Measurements from ENCODE around the gene TMEM175. TPM values are rescaled to one million over a fixed set of nuclear protein-coding genes. Genes with fewer than 3 reads are reported as not detected.

The TMEM175 gene
- total RNA-seq, 1 donor from 2014 or later = 15.4 TPM

DNA sequence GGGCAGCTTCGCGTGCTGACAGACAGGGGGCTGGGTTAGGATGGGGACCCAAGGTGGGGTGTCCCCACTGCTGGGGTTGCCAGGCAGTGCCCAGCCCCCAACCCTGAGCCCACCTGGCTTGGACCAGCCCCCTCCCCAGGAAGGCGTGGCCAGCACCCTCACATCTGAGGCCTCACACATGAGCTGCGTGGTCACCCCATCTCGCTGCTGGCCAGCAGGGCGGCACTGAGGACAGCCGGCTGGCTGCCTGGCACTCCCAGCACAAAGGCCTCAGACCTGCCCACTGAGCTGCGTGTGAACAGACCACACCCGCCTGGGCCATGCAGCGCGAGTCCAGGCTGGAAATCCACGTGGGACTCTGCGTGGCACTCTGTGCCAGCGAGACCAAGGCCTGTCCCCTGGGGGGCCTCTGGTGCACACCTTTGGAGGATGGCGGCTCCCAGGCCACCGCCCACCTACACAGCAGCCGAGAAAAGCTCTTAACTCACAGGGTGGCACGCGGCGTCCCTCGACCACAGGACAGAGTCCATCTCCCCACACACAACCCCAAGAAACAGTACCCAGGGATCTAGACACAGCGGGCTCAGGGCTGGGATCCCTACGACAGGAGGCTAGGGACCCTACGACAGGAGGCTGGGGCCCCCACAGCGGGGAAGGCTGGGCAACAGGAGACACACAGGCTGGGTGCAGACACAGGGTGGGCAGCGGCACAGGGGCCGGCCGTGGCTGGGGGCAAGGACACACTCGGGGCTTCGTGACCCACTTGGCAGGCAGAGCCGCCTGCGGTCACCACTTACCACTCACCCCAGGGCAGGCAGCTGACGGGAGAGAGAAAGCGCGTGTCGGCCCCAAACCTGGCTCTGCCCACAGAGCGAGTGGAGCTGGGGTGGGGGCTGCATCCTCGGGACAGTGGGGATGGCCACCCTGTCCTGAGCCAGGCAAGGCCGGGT lies 31.3 kb downstream of the TMEM175 start:
- Mint-ChIP-seq H3K9me3 (no peaks in the 10 kb centered on the region), H3K4me3 (no peak overlapping the region), H3K27me3 (ENCODE audit: insufficient read depth) (no peaks in the 10 kb centered on the region), H3K4me1 (ENCODE audit: low read depth) (no peaks in the 10 kb centered on the region), H3K27ac (no peak overlapping the region), H3K36me3 (ENCODE audit: low read depth) (no peaks in the 10 kb centered on the region)
- intact Hi-C loops (cut with micrococcal nuclease) = loop anchor here (5.0 kb wide), 1 partner anchor 371 kb away; no protein-coding TSS in a partner anchor
- DNase-seq (ENCODE audit: low spot score) = no peak

DNA sequence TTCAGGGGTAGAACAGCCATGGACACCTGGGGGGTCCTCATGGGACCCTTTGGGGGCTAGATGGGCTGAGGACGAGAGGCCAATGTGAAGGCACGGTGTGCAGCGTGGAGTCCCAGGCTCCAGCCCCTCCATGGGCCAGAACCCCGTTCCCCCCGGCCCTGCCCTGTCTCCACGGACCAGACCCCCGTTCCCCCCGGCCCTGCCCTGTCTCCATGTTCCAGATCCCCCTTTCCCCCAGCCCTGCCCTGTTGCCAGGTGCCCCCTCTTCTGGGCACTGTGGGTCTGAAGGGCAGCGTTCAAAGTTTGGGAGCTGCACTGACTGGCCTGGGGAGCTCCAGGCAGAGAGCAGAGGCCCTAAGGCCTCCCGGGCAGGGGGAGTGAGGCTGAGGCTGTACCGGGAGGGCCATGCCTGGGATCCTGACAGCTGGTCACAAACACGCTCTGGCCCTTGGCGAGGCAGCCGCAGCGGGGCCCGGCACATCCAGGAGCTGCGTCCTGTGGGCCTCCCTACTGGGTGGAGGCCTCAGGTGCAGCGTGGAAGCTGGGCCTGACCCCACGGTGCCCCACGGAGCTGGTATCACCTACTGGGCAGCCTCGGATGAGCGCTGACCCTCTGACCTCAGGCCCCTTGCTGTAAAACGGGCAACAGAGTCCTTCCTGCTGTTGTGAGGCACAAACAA lies 32.2 kb downstream of the TMEM175 start:
- intact Hi-C loops (cut with micrococcal nuclease) = loop anchor here (5.0 kb wide), 1 partner anchor 372 kb away; no protein-coding TSS in a partner anchor
- no peak for DNase-seq (ENCODE audit: low spot score)
- Mint-ChIP-seq H3K9me3 (no peaks in the 10 kb centered on the region), H3K4me3 (no peak overlapping the region), H3K36me3 (ENCODE audit: low read depth) (no peaks in the 10 kb centered on the region), H3K4me1 (ENCODE audit: low read depth) (no peaks in the 10 kb centered on the region), H3K27ac (no peak overlapping the region), H3K27me3 (ENCODE audit: insufficient read depth) (no peaks in the 10 kb centered on the region)

DNA sequence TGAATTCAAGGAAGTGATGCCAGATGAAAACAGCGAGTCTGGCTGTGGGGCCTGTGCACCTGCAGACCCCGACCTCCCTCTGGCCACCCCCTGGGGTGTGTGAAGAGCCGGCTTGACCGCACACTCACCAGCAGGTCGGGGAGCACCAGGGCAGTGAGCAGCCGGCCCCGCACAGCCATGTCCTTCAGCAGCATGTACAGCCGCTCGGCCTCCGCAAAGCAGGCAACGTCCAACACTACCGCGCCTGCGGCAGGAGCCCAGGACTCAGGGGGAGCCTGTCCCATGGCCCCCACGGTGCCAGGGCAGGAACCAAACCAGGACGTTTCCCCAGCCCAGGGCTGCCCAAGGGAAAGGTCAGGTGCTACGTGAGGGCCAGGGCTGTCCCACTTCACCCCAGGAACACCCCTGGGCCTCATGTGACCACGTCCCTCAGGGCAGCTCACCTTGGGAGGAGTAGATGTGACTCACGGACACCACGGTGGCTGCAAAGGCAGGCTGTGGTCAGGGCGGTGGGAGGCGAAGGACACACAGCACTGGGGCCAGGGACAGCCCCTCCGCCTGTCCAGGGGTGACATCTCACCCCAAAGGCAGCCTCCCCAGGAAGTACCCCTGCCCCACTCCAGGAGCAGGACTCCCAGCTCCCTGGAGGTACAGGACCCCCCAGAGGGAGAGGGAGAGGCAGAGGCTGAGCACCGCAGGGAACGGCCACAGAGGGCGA lies 32.9 kb downstream of the TMEM175 start:
- intact Hi-C loops (cut with micrococcal nuclease) = no loop called here
- no peak for DNase-seq (ENCODE audit: low spot score)

DNA sequence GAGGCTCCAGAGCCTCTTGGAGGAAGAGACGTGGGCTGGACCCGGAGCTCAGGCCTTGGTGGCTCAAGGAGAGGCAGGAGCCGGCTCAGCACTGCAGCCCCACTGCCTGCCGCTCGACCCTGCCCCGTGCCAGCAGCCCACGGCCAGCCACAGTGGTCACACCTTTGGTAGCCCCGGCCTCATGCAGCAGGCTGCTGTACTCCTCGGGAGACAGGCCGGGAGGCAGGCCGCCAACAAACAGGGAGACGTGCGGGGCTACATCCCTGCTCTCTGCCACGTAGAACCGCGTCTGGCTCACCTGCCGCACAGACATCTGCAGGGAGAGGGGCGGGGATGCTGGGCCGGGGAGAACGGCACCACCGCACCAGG lies 33.5 kb downstream of the TMEM175 start:
- Mint-ChIP-seq H3K36me3 (ENCODE audit: low read depth) (no peaks in the 10 kb centered on the region), H3K27me3 (ENCODE audit: insufficient read depth) (no peaks in the 10 kb centered on the region), H3K4me3 (no peak overlapping the region), H3K4me1 (ENCODE audit: low read depth) (no peaks in the 10 kb centered on the region), H3K9me3 (no peaks in the 10 kb centered on the region), H3K27ac (no peak overlapping the region)
- no peak for DNase-seq (ENCODE audit: low spot score)
- intact Hi-C loops (cut with micrococcal nuclease) = no loop called here

More for the DNA sequence above, 32.9 kb downstream of the TMEM175 start:
- Mint-ChIP-seq H3K4me1 (ENCODE audit: low read depth) (no peaks in the 10 kb centered on the region), H3K27me3 (ENCODE audit: insufficient read depth) (no peaks in the 10 kb centered on the region), H3K27ac (no peak overlapping the region), H3K36me3 (ENCODE audit: low read depth) (no peaks in the 10 kb centered on the region), H3K9me3 (no peaks in the 10 kb centered on the region), H3K4me3 (no peak overlapping the region)

DNA sequence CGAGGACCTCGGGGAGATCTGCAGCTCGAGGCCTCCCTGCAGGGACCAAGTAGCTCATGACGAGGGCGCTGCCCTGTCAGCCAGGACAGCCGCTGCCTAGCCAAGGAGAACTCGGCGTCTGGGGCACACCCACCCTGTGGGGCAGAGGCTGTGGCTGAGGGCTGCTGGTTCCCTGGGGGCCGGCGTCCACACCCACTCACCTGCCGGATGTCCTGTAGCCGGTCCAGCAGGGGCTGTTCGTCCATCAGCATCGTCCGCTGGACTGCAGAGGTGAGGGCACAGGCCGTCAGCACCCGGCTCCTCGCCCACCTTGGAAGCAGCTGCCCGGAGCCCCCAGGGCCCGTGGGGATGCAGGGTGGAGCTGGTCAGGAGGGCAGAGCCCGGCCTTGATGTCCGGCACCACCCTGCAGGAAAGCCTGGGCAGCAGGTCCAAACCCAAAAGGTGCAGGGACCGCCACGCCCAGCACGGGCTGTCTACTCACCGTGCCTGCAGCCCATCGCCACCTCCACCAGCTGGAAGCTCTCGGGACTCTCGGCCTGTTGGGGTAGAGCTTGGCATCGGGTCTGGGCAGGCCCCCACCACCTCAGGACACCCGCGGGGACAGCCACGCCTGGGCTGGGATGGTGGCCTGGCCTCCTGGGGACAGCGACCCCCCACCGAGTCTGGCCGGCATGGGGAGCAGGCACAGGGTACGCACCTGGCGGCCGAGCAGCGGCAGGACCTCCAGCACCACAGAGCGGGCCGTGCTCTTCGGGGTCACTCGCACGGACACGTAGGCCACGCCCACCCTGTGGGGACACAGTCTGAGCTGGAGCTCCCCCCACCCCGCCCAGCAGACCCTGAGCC lies 34.2 kb downstream of the TMEM175 start:
- Mint-ChIP-seq H3K4me1 (ENCODE audit: low read depth) (no peaks in the 10 kb centered on the region), H3K27ac (no peak overlapping the region), H3K9me3 (no peaks in the 10 kb centered on the region), H3K36me3 (ENCODE audit: low read depth) (no peaks in the 10 kb centered on the region), H3K27me3 (ENCODE audit: insufficient read depth) (no peaks in the 10 kb centered on the region), H3K4me3 (no peak overlapping the region)
- intact Hi-C loops (cut with micrococcal nuclease) = no loop called here
- no peak for DNase-seq (ENCODE audit: low spot score)

DNA sequence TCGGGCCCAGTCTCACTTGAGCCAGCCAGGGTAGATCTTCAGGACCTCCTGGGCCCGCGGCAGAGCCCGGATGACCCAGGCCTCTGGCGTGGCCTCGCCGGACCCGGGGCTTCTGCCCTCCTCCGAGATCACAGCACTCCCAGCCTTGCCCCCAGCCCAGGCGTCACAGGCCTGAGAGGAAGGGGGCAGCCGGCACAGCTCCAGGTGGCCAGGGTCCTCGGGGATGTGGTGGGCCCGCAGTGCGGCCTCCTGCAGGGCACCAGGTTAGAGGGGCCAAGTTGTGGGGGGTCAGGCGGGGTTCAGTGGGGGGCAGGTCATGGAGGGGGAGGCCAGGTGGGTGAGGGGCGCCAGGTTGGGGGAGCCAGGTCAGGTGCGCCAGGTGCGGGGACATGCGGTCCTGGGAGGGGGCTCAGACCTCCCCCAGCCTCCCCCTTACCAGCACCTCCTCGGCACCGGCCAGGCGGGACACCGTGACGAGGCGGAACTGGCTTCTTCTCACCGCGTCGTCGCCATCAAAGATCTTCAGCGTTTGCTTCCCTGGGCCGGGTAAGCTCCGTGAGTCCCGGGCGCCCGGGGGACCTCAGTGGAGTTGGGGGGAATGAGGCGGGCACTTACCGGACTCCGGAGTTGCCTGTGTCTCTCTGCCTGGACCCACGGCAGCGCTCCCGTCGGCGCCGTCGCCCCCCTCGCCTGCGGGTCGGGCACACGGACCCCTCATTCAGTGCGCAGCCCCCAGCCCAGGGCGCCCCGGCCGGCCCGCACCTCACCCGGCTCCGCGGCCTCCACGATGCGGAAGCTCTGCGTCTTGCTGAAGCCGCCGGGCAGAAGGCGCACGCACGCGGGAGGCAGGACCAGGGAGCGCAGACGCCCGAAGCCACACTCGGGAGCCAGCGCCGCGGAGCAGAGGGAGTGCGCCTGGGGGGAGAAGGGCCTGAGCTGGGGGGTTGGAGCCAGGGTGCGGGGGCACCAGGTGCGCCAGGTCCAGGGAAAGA lies 35.1 kb downstream of the TMEM175 start:
- no peaks in the 10 kb centered on the region for H3K9me3 Mint-ChIP-seq
- DNase-seq (ENCODE audit: low spot score) = no peak
- no peaks in the 10 kb centered on the region for H3K36me3 Mint-ChIP-seq (ENCODE audit: low read depth)
- no peak overlapping the region for H3K27ac Mint-ChIP-seq
- intact Hi-C loops (cut with micrococcal nuclease) = no loop called here
- H3K4me3 Mint-ChIP-seq = no peak overlapping the region
- no peaks in the 10 kb centered on the region for H3K27me3 Mint-ChIP-seq (ENCODE audit: insufficient read depth)
- no peaks in the 10 kb centered on the region for H3K4me1 Mint-ChIP-seq (ENCODE audit: low read depth)

DNA sequence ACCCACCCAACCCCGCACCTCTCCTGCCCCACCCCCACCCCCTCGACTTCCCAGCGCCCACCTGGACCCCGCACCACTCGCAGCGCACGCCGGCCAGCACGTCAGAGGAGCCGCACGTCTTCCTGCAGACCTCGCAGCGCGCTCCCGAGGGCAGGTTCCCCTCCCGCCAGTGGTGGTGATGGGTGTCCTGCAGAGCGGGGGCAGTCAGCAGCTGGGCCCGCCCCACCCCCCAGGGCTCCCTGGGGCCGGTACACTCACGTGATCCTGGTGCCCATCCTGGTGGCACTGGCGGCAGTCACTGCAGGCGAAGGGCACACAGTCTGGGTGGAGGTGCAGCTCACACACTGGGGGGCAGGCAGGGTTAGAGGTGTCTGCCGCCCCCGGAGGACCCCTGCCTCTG lies 36.0 kb downstream of the TMEM175 start:
- DNase-seq (ENCODE audit: low spot score) = no peak
- no peaks in the 10 kb centered on the region for H3K36me3 Mint-ChIP-seq (ENCODE audit: low read depth)
- no peaks in the 10 kb centered on the region for H3K27me3 Mint-ChIP-seq (ENCODE audit: insufficient read depth)
- H3K27ac Mint-ChIP-seq = no peak overlapping the region
- no peaks in the 10 kb centered on the region for H3K9me3 Mint-ChIP-seq
- H3K4me1 Mint-ChIP-seq (ENCODE audit: low read depth) = no peaks in the 10 kb centered on the region
- intact Hi-C loops (cut with micrococcal nuclease) = no loop called here
- H3K4me3 Mint-ChIP-seq = no peak overlapping the region

DNA sequence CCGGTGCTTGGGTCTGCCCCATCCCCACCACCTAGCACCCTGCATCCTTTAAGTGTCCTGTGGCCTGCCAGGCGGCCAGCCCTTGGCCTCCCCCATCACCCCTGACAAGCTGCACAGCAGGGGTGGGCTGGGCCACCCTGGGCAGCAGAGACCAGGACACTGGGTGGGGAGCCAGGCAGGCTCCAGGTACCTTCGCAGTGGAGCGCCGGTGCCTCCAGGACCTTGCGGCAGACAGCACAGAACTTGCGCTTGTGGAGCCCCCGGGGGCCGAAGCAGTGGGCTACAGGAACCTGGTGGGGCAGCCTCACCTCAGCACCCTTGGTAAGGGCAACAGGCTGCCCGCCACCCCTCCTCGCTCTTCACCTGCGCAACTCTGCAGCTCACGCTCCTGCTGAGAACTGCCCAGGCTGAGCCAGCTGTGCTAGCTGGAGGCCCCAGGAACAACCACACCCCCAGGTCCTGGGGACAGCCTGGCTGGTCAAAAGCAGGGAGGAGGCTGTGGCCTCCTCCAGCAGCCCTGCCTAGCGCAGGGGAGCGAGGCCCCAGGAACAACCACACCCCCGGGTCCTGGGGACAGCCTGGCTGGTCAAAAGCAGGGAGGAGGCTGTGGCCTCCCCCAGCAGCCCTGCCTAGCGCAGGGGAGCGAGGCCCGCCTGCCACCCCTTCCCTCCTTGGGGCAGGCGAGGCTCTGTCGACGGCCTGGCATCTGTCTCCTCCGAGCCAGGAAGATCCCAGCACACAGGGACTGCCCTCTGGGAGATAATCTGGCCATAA lies 36.5 kb downstream of the TMEM175 start:
- Mint-ChIP-seq H3K36me3 (ENCODE audit: low read depth) (no peaks in the 10 kb centered on the region), H3K4me3 (no peak overlapping the region), H3K4me1 (ENCODE audit: low read depth) (no peaks in the 10 kb centered on the region), H3K27ac (no peak overlapping the region), H3K27me3 (ENCODE audit: insufficient read depth) (no peaks in the 10 kb centered on the region), H3K9me3 (no peaks in the 10 kb centered on the region)
- intact Hi-C loops (cut with micrococcal nuclease) = no loop called here
- no peak for DNase-seq (ENCODE audit: low spot score)

DNA sequence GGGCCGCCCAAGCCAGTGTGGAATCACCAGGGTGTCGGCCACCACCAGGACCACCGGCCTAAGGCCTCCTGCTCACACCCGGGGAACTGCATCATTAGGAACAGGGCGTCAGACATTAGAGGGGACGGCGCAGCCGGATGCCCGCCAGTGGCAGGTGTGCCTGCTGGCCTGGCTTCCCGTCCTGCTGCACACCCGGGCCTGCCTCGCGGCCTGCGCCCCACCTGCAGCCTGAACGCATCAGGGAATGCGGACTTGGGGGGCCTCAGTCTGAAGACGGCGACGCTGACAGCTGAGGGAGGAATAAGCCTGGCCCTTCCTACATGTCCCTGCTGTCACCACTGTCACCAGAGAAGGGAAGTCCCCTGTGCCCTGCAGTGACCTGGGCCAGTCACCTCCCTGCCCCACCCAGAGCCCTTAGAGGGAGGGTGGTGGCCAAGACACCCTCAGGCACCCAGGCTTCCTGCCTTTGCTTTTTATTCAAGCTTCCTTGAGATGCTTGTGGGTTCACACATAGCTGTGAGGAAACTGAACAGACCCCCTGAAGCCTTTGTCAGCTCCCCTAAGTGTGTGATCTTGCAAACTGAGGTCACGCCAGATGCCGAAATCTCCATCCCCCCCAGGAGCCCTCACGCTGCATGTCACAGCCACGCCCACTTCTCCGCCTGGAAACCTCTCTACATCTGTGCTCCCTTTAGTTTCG lies 37.9 kb downstream of the TMEM175 start:
- no peaks in the 10 kb centered on the region for H3K36me3 Mint-ChIP-seq (ENCODE audit: low read depth)
- intact Hi-C loops (cut with micrococcal nuclease) = loop anchor here (5.0 kb wide), 1 partner anchor 377 kb away; the partner anchor contains the start of gene UVSSA
- H3K4me1 Mint-ChIP-seq (ENCODE audit: low read depth) = no peaks in the 10 kb centered on the region
- H3K9me3 Mint-ChIP-seq = no peaks in the 10 kb centered on the region
- H3K27ac Mint-ChIP-seq = no peak overlapping the region
- H3K27me3 Mint-ChIP-seq (ENCODE audit: insufficient read depth) = no peaks in the 10 kb centered on the region
- H3K4me3 Mint-ChIP-seq = peak overlapping the region; percentile 33
- no peak for DNase-seq (ENCODE audit: low spot score)

DNA sequence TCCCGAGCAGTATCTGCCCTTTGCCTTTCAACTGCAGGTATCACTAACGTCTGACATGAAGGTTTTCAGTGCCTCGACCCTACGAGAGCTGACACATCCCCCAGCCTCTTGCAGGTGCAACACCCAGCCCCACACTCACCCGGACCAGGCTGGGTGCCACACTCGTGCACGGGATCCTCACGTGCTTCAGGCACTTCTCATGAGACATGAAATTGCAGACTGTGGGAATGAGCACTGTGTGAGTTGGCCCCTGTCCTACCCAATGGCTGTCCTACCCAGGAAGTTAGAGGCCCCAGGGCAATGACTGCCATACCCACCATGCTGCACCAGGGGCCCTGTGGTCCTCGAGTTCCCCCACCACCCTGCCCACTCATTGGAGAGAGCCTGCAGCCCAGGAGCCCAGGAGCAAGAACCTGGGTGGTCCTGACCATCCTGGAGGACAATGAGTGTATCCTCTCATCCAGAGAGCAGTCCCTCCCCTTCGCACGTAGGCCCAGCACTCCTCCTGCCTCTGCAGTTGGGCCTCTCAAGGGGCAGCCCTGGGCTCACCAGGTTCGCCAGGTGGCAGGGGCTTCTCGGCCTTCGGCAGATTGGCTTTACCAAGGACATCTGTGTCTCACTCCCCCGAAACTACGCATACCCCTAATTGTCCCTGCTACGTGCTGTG lies 38.7 kb downstream of the TMEM175 start:
- DNase-seq (ENCODE audit: low spot score) = no peak
- intact Hi-C loops (cut with micrococcal nuclease) = loop anchor here (5.0 kb wide), 1 partner anchor 376 kb away; the partner anchor contains the start of gene UVSSA
- Mint-ChIP-seq H3K27me3 (ENCODE audit: insufficient read depth) (no peaks in the 10 kb centered on the region), H3K27ac (no peak overlapping the region), H3K9me3 (no peaks in the 10 kb centered on the region), H3K36me3 (ENCODE audit: low read depth) (no peaks in the 10 kb centered on the region), H3K4me3 (no peak overlapping the region), H3K4me1 (ENCODE audit: low read depth) (no peaks in the 10 kb centered on the region)

Data from activated T-helper 1 cell treated with anti-CD3 and anti-CD28 coated beads, Interleukin-12 subunit alpha, Interleukin-12 subunit beta, Interleukin-2, Interleukin-4 antibody, amounts not matched to agents 30 ng/mL and 10 ng/mL and 1 ng/mL, durations not matched to agents 14 hours and 24 hours and 36 hours (primary cell).